GM12875 (cell line): ENCODE measurements around the gene CLCN7.

Experiments used
- H3K4me3 ChIP-seq: one replicate; pipeline ENCODE4 v1.5.1; 2011; ENCODE audit warnings: low read depth, low read length, control low read depth
- CTCF ChIP-seq: IDR thresholded peaks from 2 replicates; pipeline ENCODE4 v1.5.1; 2011; ENCODE audit warnings: low read depth, mild to moderate bottlenecking, control low read depth, inconsistent platforms, low read length, moderate library complexity, borderline replicate concordance; ENCODE audit not compliant: insufficient read depth

Gene CLCN7

GRCh38 chr16:1458336-1458976 lies 16.4 kb downstream of the CLCN7 start:
- no peak overlapping the region for H3K4me3 ChIP-seq
- no peak for TF ChIP-seq CTCF

- H3K4me3 ChIP-seq = no peak overlapping the region
- TF ChIP-seq CTCF = no peak
Measured at GRCh38 chr16:1457489-1458245, 17.2 kb downstream of the CLCN7 start.

DNA sequence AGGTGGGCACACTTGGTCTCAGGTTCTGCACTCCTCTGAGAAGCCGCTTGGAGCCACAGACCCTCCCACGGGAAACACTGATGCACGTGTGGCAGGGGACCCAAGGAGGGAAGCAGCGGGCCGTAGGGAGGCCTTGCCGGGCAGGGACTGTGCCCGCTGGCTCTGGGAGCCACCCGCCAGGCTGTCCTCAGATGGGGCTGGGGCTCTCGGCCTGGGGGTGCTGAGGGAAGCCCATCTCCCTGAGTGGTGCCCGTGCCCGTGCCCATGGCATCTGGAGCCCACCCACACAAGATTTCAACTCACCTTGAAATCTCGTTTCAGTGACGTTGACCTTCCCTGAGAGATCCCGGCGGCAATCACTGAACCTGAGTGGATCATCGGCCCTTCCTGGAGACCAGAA lies 17.9 kb downstream of the CLCN7 start:
- no peak overlapping the region for H3K4me3 ChIP-seq
- no peak for TF ChIP-seq CTCF

DNA sequence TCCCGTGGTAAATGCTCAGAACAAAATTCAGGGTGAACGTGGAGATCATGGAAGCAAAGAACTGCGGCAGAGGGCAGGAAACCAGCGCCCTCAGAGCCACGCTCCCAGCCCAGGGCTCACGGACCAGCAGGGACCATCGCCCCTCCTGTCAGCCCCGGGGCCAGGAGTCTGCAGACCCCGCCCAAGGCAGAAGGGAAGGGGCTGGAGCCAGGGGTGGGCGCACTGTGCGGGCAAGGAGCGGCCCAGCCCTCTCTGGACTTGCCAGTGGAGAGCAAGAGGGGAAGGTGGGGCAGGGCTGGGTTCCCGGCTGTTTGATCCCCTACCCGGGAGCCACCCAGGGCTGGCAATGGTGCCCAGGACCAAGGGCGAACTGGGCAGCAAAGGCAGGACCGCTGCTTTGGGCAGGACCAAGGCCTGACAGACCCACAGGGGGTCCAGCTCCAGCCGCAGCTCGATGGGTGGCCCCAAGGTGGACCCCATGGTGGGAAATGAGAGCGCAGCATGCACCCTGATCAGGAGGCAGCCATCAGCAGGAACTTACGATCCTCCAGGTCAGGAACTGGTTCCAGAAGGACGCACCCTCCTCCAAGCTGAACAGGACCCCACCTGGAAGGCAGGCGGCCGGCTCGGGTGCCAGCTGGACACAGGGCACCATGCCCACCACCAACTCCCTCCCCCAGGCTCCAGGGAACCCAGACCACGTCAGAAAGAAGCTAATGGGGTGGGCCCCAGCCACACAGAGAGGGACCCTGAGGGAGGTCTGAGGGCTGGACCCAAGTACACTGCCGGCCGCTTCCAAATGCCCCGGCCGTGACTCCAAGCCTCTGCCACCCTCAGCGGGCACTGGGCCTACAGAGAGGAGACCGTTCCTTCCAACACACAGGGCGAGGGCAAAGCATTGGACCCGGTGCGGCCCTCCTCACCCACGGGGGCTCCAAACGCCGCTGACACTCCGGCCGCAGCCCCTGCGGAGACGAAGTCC lies 19.3 kb downstream of the CLCN7 start:
- H3K4me3 ChIP-seq = no peak overlapping the region
- no peak for TF ChIP-seq CTCF

DNA sequence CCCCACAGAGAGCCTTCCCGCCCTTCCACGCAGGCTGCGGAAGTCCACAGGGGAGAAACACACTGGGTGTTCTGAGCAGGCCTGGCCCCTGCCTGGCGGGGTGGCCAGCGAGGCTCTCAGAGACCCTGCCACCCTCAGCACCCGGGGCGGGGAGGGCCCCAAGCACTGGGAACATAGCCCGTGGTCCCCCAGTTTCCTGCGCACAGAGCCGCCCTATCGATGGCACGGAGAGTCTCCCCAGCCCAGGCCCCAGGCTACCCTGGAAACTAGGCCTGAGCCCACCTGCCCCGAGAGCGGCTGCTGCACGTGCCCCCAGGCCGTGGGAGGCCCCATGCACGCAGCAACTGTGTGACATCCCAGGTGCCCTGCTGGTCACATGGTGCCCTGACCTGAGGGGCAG lies 20.3 kb downstream of the CLCN7 start:
- no peak for TF ChIP-seq CTCF
- no peak overlapping the region for H3K4me3 ChIP-seq

DNA sequence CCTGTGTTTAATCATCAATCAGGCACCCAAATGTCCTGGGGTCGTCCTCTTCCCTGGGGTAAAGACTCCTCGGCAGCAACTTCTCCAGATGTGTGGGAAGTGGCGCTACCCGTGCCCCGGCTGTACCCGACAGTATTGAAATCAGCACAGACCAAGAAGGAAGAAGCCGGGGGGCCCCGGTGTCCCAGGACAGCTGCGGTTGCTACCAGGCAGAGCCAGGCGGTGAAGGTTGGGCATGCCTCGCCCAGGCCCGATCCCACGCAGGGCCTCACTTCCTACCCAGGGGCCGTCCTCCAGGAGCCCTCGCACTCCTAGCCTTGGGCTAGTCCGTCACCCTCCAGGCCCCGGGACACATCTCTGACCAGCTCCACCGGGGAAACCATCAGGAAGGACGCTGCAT lies 21.5 kb downstream of the CLCN7 start:
- H3K4me3 ChIP-seq = no peak overlapping the region
- no peak for TF ChIP-seq CTCF
